Activated CD4-positive, alpha-beta T cell treated with anti-CD3 and anti-CD28 coated beads for 36 hours (primary cell): ENCODE results near the gene LRSAM1. TPM values are rescaled to one million over a fixed set of nuclear protein-coding genes. Genes with fewer than 3 reads are reported as not detected.

ENCODE experiments used
- ATAC-seq: fragments of 200-7000 bp; cut with Tn5 transposase; one replicate; pipeline ENCODE4 v1.10.0; 2021; ENCODE audit warnings: mild to moderate bottlenecking, moderate library complexity
- CTCF ChIA-PET: fragments of 350-600 bp; sonication (Branson Sonifier 250); formaldehyde crosslinking; loops from one replicate; lab custom pipeline; 2021; ENCODE audit warnings: antibody characterized with exemption; lab: Charles Lee
- POLR2A ChIA-PET: fragments of 350-600 bp; sonication (Branson Sonifier 250); formaldehyde crosslinking; loops from one replicate; lab custom pipeline; 2021; ENCODE audit warnings: antibody characterized with exemption, inconsistent platforms; lab: Charles Lee
- DNase-seq: peaks from one replicate; pipeline ENCODE4 v3.0.0-alpha.2; 2020
- H3K27ac Mint-ChIP-seq: one replicate; pipeline ENCODE4 v1.8.0; 2021; ENCODE audit warnings: mixed read lengths
- H3K27me3 Mint-ChIP-seq: one replicate; pipeline ENCODE4 v1.8.0; 2021; ENCODE audit warnings: mixed read lengths
- H3K36me3 Mint-ChIP-seq: one replicate; pipeline ENCODE4 v1.8.0; 2021; ENCODE audit warnings: low read depth, mixed read lengths
- H3K4me1 Mint-ChIP-seq: one replicate; pipeline ENCODE4 v1.8.0; 2021; ENCODE audit warnings: mixed read lengths
- H3K4me3 Mint-ChIP-seq: one replicate; pipeline ENCODE4 v1.8.0; 2021; ENCODE audit warnings: mild to moderate bottlenecking, moderate library complexity, mixed read lengths
- H3K9me3 Mint-ChIP-seq: one replicate; pipeline ENCODE4 v1.8.0; 2021; ENCODE audit warnings: low read depth, mixed read lengths
- intact Hi-C, 2 experiments: fragments of 100-400 bp; cut with DNase I in 1 of 2; cut with micrococcal nuclease in 1 of 2; formaldehyde crosslinking; loops; one replicate each; pipeline versions ENCODE4 v1.14.2 to v1.15.1; 2022 to 2024; cut with DNase I, micrococcal nuclease
- total RNA-seq, 2 experiments: library from RNA; stranded (reverse); gene quantifications; one replicate each; pipeline ENCODE4 v1.2.3, GENCODE V29; 2021

Gene LRSAM1
- total RNA-seq, result 10 to 100 TPM; 20.0 to 20.4 TPM

GRCh38 chr9:127450830-127451607 is at the start of gene LRSAM1, which contains the start of gene RPL12:
TSS of gene LRSAM1 (plus strand) at chr9:127451510. CDS start at chr9:127454528, 3,018 bp downstream.
TSS of gene RPL12 (minus strand) at chr9:127451406. CDS start at chr9:127451317, 89 bp downstream.
- DNase-seq (peak; percentile 99), ATAC-seq (peak; percentile 65)
- H3K27me3 Mint-ChIP-seq, result no peaks in the 10 kb centered on the region
- H3K27ac Mint-ChIP-seq, result peak within 1 kb of the TSS; percentile 98
- intact Hi-C loops, result loop anchor here (1.0 to 10.0 kb wide), 13 partner anchors 27 to 510 kb away; partner anchors contain the start of genes ZNF79 (in 2 of the 2), PTRH1 (in 1 of the 2), SH2D3C (in 1 of the 2) and SLC2A8 (in 1 of the 2)
- ChIA-PET CTCF (interaction anchor here (1.0 to 1.1 kb wide), 3 partner anchors 27 to 284 kb away, joined by 3 to 4 read pairs (median 4); partner anchors contain the start of genes TOR2A and ZNF79), POLR2A (interaction anchor here (0.6 to 2.6 kb wide), 9 partner anchors 8 to 1492 kb away, joined by 3 to 21 read pairs (median 3); partner anchors contain the start of genes PTRH1 and ZNF79)
- peak within 1 kb of the TSS; percentile 98 for H3K4me3 Mint-ChIP-seq
- H3K36me3 Mint-ChIP-seq, result peaks cover 58% of the 10 kb centered on the region
- peaks cover 36% of the 10 kb centered on the region for H3K4me1 Mint-ChIP-seq
- no peaks in the 10 kb centered on the region for H3K9me3 Mint-ChIP-seq

DNA sequence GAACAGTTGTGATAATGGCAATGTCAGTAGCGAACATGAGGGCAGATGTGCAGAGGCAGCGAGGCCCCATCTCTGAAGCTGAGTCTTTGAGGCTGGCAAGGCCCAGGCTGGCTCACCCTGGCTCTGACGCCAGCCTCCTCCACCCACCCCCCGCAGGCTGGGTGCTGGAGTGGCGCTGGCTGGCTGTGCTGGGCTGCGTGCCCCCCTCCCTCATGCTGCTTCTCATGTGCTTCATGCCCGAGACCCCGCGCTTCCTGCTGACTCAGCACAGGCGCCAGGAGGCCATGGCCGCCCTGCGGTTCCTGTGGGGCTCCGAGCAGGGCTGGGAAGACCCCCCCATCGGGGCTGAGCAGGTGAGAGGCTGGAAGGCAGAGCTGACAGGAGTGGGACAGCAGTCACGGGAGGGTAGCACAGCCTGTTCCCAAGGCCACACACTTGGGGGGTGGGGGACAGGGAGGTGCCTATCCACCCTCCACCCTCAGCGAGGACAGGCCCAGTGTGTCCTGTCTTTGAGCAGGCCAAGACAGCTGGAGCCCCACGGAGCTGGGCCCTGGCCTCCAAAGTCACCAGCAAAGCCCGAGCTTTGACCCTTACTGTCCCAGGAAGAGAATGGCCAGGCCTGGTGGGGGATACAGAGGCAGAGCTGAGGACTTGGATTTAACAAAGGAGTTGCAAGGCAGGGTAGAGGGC is 48.8 kb upstream of the LRSAM1 start:
- Mint-ChIP-seq H3K4me1 (peaks cover 5% of the 10 kb centered on the region), H3K27ac (no peak overlapping the region), H3K9me3 (no peaks in the 10 kb centered on the region), H3K27me3 (peaks cover 40% of the 10 kb centered on the region), H3K4me3 (no peak overlapping the region), H3K36me3 (no peaks in the 10 kb centered on the region)
- ATAC-seq (no peak), DNase-seq (no peak)
- CTCF ChIA-PET, result no interaction called here
- intact Hi-C loops, result no loop called here
- POLR2A ChIA-PET, result no interaction called here

DNA sequence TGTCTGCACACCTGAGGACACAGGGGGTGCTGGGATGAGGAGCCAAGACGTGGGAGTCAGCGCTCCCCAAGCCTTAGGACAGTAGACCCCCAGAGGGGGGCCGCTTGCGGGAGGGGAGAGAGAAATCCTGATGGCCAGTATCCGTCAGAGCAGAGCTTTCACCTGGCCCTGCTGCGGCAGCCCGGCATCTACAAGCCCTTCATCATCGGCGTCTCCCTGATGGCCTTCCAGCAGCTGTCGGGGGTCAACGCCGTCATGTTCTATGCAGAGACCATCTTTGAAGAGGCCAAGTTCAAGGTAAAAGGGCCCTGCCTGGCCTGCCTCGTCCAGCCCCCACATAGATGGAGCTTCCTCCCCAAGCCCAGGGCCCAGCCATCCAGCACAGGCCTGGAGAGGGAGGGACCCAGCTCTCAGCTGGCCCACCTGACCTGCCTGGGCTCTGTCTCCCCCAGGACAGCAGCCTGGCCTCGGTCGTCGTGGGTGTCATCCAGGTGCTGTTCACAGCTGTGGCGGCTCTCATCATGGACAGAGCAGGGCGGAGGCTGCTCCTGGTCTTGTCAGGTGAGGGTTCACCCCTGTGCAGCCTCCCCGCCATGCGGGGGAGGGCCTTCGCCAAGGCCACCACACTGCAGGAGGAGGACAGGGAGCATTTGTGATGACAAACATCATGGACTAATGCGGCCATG is 47.7 kb upstream of the LRSAM1 start:
- ChIA-PET POLR2A (no interaction called here), CTCF (no interaction called here)
- Mint-ChIP-seq H3K4me1 (no peaks in the 10 kb centered on the region), H3K27me3 (peaks cover 36% of the 10 kb centered on the region), H3K36me3 (no peaks in the 10 kb centered on the region), H3K9me3 (no peaks in the 10 kb centered on the region), H3K4me3 (no peak overlapping the region), H3K27ac (no peak overlapping the region)
- no peak for ATAC-seq
- no peak for DNase-seq
- intact Hi-C loops, result no loop called here

DNA sequence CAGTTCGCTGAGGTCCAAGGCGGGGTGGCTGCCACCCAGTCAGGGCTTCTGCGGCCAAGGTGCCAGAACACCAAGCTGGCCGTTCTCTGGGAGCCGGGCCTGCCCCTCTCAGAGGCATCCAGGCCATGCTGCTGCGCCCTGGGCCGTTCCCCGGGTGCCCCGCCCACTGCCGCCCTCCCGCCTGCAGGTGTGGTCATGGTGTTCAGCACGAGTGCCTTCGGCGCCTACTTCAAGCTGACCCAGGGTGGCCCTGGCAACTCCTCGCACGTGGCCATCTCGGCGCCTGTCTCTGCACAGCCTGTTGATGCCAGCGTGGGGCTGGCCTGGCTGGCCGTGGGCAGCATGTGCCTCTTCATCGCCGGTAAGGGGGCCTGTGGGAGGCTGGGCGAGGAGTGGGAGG is 46.7 kb upstream of the LRSAM1 start:
- intact Hi-C loops, result no loop called here
- CTCF ChIA-PET, result no interaction called here
- Mint-ChIP-seq H3K4me1 (no peaks in the 10 kb centered on the region), H3K9me3 (no peaks in the 10 kb centered on the region), H3K4me3 (no peak overlapping the region), H3K36me3 (no peaks in the 10 kb centered on the region), H3K27ac (no peak overlapping the region), H3K27me3 (peaks cover 30% of the 10 kb centered on the region)
- POLR2A ChIA-PET, result no interaction called here
- ATAC-seq (no peak), DNase-seq (no peak)

GRCh38 chr9:127405344-127406125 is 45.8 kb upstream of the LRSAM1 start:
- H3K4me1 Mint-ChIP-seq, result no peaks in the 10 kb centered on the region
- ATAC-seq (no peak), DNase-seq (no peak)
- intact Hi-C loops, result no loop called here
- no peak overlapping the region for H3K4me3 Mint-ChIP-seq
- H3K27ac Mint-ChIP-seq, result no peak overlapping the region
- H3K9me3 Mint-ChIP-seq, result no peaks in the 10 kb centered on the region
- ChIA-PET CTCF (interaction anchor here (1.1 kb wide), 1 partner anchor 499 kb away, joined by 3 read pairs; no protein-coding TSS in a partner anchor), POLR2A (no interaction called here)
- H3K27me3 Mint-ChIP-seq, result peaks cover 24% of the 10 kb centered on the region
- no peaks in the 10 kb centered on the region for H3K36me3 Mint-ChIP-seq

DNA sequence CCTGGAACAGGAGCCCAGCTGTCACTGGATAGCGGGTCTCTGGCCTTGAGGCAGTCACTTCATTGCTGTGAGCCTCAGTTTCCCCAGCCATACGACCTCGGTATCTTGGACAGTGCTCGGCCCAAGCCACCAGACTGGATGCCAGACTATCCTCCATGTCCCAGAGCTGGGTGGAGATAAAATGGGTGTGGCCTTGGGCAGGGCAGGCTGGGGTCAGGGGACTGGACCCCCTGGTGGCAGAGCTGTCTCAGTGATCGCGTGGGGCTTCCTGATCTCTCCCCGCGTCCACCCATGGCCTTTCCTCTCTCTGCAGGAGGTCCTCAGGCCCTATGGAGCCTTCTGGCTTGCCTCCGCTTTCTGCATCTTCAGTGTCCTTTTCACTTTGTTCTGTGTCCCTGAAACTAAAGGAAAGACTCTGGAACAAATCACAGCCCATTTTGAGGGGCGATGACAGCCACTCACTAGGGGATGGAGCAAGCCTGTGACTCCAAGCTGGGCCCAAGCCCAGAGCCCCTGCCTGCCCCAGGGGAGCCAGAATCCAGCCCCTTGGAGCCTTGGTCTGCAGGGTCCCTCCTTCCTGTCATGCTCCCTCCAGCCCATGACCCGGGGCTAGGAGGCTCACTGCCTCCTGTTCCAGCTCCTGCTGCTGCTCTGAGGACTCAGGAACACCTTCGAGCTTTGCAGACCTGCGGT is 44.4 kb upstream of the LRSAM1 start:
- ChIA-PET CTCF (interaction anchor here (0.7 to 1.6 kb wide), 2 partner anchors 8 to 201 kb away, joined by 3 to 4 read pairs; no protein-coding TSS in a partner anchor), POLR2A (interaction anchor here (0.7 kb wide), 1 partner anchor 197 kb away, joined by 3 read pairs; no protein-coding TSS in a partner anchor)
- Mint-ChIP-seq H3K4me3 (no peak overlapping the region), H3K27ac (no peak overlapping the region), H3K27me3 (peaks cover 23% of the 10 kb centered on the region), H3K36me3 (no peaks in the 10 kb centered on the region), H3K9me3 (no peaks in the 10 kb centered on the region), H3K4me1 (no peaks in the 10 kb centered on the region)
- ATAC-seq (no peak), DNase-seq (no peak)
- intact Hi-C loops, result no loop called here

DNA sequence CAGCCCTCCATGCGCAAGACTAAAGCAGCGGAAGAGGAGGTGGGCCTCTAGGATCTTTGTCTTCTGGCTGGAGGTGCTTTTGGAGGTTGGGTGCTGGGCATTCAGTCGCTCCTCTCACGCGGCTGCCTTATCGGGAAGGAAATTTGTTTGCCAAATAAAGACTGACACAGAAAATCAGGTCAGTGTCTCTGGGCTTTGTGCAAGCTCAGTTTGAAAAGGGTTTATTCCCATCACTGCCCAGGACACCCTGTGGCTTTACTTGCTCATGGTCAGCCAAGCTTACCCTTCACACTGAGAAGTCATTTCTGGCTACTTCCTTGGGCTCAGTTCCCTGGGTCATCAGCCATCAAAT is 43.8 kb upstream of the LRSAM1 start:
- Mint-ChIP-seq H3K4me1 (no peaks in the 10 kb centered on the region), H3K4me3 (no peak overlapping the region), H3K27ac (no peak overlapping the region), H3K27me3 (peaks cover 23% of the 10 kb centered on the region), H3K9me3 (no peaks in the 10 kb centered on the region), H3K36me3 (no peaks in the 10 kb centered on the region)
- DNase-seq, result no peak
- ChIA-PET CTCF (interaction anchor here (0.7 to 1.6 kb wide), 3 partner anchors 8 to 200 kb away, joined by 3 to 4 read pairs (median 4); partner anchors contain the start of gene SLC2A8), POLR2A (interaction anchor here (0.6 to 0.7 kb wide), 3 partner anchors 75 to 286 kb away, joined by 3 to 6 read pairs (median 3); no protein-coding TSS in a partner anchor)
- intact Hi-C loops, result no loop called here
- ATAC-seq, result no peak

GRCh38 chr9:127411122-127411521 is 40.2 kb upstream of the LRSAM1 start:
- no peak for DNase-seq
- ChIA-PET POLR2A (no interaction called here), CTCF (no interaction called here)
- Mint-ChIP-seq H3K9me3 (no peaks in the 10 kb centered on the region), H3K27ac (no peak overlapping the region), H3K36me3 (no peaks in the 10 kb centered on the region), H3K4me3 (no peak overlapping the region), H3K4me1 (no peaks in the 10 kb centered on the region), H3K27me3 (peaks cover 37% of the 10 kb centered on the region)
- intact Hi-C loops, result no loop called here
- no peak for ATAC-seq

DNA sequence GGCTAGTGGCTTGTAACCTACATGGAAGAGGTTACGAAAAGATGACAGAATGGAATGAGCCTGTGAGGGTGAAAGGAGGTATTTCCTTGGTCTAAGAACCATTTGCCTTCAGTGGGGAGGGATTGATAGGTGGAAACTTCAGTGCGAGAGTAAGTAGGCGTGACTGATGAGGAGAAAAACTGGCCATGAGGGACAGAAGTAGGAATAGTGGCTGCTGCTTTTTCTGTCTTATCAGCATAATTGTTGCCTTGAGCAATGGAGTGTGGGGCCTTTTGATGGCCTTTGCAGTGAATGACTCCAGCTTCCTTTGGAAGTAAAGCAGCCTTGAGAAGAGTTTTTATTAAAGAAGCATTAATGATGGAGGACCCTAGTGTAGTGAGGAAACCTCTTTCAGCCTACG is 36.2 kb upstream of the LRSAM1 start:
- Mint-ChIP-seq H3K4me3 (no peak overlapping the region), H3K4me1 (no peaks in the 10 kb centered on the region), H3K9me3 (no peaks in the 10 kb centered on the region), H3K36me3 (no peaks in the 10 kb centered on the region), H3K27me3 (peaks cover 37% of the 10 kb centered on the region), H3K27ac (no peak overlapping the region)
- intact Hi-C loops, result no loop called here
- no peak for DNase-seq
- no peak for ATAC-seq
- ChIA-PET CTCF (interaction anchor here (1.1 kb wide), 1 partner anchor 16 kb away, joined by 3 read pairs; no protein-coding TSS in a partner anchor), POLR2A (no interaction called here)

GRCh38 chr9:127415657-127416056 is 35.7 kb upstream of the LRSAM1 start:
- ChIA-PET CTCF (interaction anchor here (1.1 kb wide), 1 partner anchor 17 kb away, joined by 3 read pairs; no protein-coding TSS in a partner anchor), POLR2A (no interaction called here)
- H3K27me3 Mint-ChIP-seq, result peaks cover 37% of the 10 kb centered on the region

More at GRCh38 chr9:127415657-127416056, 35.7 kb upstream of the LRSAM1 start:
- intact Hi-C loops, result no loop called here
- Mint-ChIP-seq H3K4me3 (no peak overlapping the region), H3K4me1 (no peaks in the 10 kb centered on the region), H3K9me3 (no peaks in the 10 kb centered on the region), H3K36me3 (no peaks in the 10 kb centered on the region), H3K27ac (no peak overlapping the region)
- no peak for ATAC-seq
- DNase-seq, result no peak
